AG04449 (cell line): ENCODE results near the gene GJB5.
"Not testable (repeated sequence)": the region's sequence is repeated elsewhere in the genome, so short reads cannot be mapped to it uniquely, and the experiment has no call there.

Experiments used
- CTCF ChIA-PET: fragments of 350-600 bp; formaldehyde crosslinking; extraction: SDS; loops from one replicate; lab custom pipeline; 2021; ENCODE audit warnings: antibody characterized with exemption; lab: Yijun Ruan, JAX
- POLR2A ChIA-PET: fragments of 400-600, 350-600 bp; formaldehyde crosslinking; extraction: SDS; loops from one replicate; lab custom pipeline; 2020; ENCODE audit warnings: antibody characterized with exemption, inconsistent platforms; lab: Yijun Ruan, JAX
- DNase-seq: peaks from one replicate; pipeline ENCODE4 v3.0.0-alpha.2; 2010; ENCODE audit warnings: low read depth, low spot score
- H3K4me3 ChIP-seq: 2 replicates; pipeline ENCODE4 v1.5.1; 2011; ENCODE audit warnings: low read depth, mild to moderate bottlenecking, control low read depth, low read length
- TF ChIP-seq, protein P1 (sequence below): IDR thresholded peaks from one replicate; pipeline ENCODE4 v1.5.1; 2011; ENCODE audit warnings: mild to moderate bottlenecking, moderate library complexity, low read length, control low read depth, inconsistent platforms; ENCODE audit not compliant: insufficient read depth; ENCODE audit errors: missing control alignments

GJB5 gene

DNA sequence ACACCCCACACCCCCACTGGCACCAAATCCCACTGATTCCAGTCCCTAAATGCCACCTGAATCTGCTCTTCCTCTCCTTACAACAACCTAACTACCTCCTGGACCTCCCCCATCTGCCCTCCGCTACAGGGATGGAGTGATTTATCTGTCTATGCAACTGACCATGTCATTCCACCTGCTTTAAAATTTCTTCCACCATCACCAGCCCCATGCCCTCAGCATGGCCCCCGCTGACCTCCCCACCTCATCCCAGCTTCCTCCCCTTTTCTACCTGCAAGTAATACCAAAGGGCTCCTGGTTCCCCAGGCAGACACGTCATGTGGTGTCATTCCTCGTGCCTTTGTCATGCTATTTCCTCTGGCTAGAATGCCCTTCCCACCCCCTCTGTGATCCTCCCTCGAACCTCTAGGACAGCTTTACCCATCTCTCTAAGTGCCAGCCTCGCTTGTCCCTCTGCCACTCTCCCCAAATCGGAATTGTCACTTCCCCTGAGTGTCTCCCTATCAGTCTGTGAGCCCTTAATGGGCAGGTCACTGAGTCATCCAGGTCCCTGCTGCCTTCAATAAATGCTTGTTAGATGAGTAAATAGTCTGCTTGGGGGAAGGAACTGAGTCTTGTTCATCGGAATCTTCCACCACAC is 8.4 kb downstream of the GJB5 start:
- CTCF ChIA-PET = interaction anchor here (0.9 to 1.2 kb wide), 2 partner anchors 19 to 21 kb away, joined by 3 read pairs; no protein-coding TSS in a partner anchor
- H3K4me3 ChIP-seq = no peak overlapping the region
- TF ChIP-seq, protein P1, sequence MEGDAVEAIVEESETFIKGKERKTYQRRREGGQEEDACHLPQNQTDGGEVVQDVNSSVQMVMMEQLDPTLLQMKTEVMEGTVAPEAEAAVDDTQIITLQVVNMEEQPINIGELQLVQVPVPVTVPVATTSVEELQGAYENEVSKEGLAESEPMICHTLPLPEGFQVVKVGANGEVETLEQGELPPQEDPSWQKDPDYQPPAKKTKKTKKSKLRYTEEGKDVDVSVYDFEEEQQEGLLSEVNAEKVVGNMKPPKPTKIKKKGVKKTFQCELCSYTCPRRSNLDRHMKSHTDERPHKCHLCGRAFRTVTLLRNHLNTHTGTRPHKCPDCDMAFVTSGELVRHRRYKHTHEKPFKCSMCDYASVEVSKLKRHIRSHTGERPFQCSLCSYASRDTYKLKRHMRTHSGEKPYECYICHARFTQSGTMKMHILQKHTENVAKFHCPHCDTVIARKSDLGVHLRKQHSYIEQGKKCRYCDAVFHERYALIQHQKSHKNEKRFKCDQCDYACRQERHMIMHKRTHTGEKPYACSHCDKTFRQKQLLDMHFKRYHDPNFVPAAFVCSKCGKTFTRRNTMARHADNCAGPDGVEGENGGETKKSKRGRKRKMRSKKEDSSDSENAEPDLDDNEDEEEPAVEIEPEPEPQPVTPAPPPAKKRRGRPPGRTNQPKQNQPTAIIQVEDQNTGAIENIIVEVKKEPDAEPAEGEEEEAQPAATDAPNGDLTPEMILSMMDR = no peak
- POLR2A ChIA-PET = no interaction called here
- DNase-seq = no peak

DNA sequence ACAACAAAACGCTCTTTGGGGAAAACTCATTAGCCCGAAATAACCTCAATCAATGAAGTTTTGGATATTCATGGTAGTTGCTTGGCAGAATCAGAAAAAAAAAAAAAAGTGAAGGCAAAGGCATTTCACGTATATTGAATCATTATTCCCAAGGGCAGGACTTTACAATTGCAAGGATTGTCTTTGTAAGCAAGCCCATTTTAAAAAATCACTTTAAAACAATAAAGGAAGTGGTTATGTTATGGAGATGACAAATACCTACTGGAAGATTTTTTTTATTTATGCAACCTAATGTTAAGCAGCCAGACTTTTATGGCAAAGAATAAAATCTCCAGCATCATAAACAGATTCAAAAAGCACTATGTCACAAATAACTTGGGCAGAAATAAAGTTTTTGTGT is 14.0 kb downstream of the GJB5 start:
- no peak overlapping the region for H3K4me3 ChIP-seq
- DNase-seq = no peak
- TF ChIP-seq, protein P1 = no peak
- CTCF ChIA-PET = no interaction called here
- POLR2A ChIA-PET = no interaction called here

DNA sequence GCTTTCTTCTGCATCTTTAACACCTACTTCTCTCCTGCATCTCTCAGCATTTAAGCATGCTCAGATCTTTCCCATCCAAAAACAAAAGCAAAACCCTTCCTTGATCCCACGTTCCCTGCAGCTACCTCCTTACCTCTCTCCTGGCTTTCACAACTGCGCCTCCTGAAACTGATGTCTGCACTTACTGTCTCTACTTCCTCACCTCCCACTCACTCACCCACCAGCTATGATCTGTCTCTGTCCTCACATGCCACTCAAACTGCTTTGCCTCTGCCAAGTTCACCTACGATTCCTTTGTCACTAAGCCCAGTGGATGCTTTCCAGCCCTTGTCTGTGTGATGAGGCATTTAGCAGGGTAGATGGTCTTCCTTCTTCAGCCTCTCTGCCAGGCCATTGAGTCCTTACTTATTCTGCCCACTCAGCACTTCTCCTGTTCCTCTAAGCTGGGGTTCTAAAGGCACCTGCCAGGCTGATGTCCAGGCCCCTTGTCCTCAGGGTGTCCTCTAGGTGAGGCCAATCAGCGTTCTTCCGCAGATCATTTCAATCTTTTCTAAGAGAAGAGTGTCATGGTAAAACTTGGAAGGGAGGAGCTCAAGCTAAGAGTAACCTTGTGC is 16.2 kb downstream of the GJB5 start:
- no peak for DNase-seq
- TF ChIP-seq, protein P1 = no peak
- CTCF ChIA-PET = interaction anchor here (0.8 to 2.3 kb wide), 3 partner anchors 16 to 28 kb away, joined by 3 to 8 read pairs (median 4); no protein-coding TSS in a partner anchor
- no peak overlapping the region for H3K4me3 ChIP-seq
- POLR2A ChIA-PET = no interaction called here

DNA sequence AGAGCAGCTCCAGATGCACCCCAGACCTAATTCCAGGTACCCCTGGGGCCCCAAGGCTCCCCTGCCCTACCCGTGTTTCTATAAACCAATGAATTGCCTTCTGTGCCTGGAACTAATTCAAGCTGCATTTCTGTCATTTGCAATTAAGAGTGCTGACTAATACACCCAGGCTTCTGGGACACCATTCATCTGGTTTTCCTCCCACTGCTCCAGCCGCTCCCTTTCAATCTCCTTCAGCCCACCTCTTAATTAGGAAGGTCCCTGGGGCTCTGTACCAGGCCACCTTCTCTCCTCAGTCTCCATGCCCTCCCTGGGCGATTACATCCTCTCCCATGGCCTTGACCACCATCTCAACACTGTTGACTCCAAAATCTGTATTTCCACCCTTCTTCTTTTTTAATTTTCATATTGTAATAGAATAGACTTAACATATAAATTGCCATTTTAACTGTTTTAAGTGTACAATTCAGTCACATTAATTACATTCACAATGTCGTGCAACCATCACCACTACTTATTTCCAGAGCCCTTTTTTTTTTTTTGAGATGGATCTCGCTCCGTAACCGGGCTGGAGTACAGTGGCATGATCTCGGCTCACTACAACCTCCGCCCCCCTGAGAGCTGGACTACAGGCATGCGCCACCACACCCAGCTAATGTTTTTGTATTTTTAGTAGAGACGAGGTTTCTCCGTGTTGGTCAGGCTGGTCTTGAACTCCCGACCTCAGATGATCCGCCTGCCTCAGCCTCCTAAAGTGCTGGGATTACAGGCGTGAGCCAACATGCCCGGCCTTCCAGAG is 16.9 kb downstream of the GJB5 start:
- ChIA-PET CTCF (interaction anchor here (0.8 to 2.3 kb wide), 3 partner anchors 15 to 29 kb away, joined by 3 to 8 read pairs (median 4); no protein-coding TSS in a partner anchor), POLR2A (no interaction called here)
- TF ChIP-seq, protein P1 = no peak
- DNase-seq = no peak
- no peak overlapping the region for H3K4me3 ChIP-seq

DNA sequence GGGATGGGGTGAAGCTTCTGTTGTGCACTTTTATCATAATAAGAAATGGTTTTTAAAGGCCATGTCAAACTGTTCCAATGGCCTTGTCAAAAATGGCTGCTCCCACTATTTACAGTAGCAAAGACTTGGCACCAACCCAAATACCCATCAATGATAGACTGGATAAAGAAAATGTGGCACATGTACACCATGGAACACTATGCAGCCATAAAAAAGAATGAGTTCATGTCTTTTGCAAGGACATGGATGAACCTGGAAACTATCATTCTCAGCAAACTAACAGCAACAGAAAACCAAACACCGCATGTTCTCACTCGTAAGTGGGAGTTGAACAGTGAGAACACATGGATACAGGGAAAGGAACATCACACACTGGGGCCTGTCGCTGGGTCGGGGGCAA is 18.3 kb downstream of the GJB5 start:
- DNase-seq, POLR2A ChIA-PET, H3K4me3 ChIP-seq: not testable (repeated sequence)
- CTCF ChIA-PET = interaction anchor here (1.6 kb wide), 1 partner anchor 13 kb away, joined by 3 read pairs; no protein-coding TSS in a partner anchor

DNA sequence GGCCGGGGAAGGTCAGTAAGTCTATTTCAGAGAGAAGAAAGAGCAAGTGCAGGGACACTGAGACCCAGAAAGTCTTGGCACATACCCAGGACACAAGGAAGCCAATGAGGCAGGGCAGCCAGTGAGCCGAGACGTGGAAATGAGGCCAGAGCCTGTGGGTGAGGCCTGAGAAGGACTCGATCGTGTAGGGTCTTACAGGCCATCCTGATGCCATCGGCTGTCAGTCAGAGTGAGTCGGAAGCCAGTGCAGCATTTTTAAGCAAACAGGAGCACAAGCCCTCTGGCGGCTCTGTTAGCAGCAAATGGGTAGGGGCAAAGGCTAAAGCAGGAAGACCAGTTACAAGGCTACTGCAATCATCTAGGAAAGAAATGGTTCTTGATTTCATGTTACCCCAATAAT is 20.1 kb downstream of the GJB5 start:
- TF ChIP-seq, protein P1 = no peak
- POLR2A ChIA-PET = no interaction called here
- H3K4me3 ChIP-seq = no peak overlapping the region
- CTCF ChIA-PET = no interaction called here
- DNase-seq = no peak
